Activated CD4-positive, alpha-beta T cell treated with anti-CD3 and anti-CD28 coated beads, Interleukin-2, amount 50 U/mL, for 16 hours (primary cell): ENCODE data around the gene NAA35.
"Not testable (repeated sequence)": the region's sequence is repeated elsewhere in the genome, so short reads cannot be mapped to it uniquely, and the experiment has no call there.

Experiments used
- DNase-seq: peaks from one replicate; pipeline ENCODE4 v3.0.0-alpha.2; 2020

Gene NAA35

GRCh38 chr9:85940832-85941621, at the start of gene NAA35:
NAA35 (plus strand) TSS chr9:85941146; CDS start chr9:85942160, 1,014 bp downstream.
- peak; percentile 100 for DNase-seq

GRCh38 chr9:85892401-85892800, 48.5 kb upstream of the NAA35 start:
- DNase-seq, result no peak

DNA sequence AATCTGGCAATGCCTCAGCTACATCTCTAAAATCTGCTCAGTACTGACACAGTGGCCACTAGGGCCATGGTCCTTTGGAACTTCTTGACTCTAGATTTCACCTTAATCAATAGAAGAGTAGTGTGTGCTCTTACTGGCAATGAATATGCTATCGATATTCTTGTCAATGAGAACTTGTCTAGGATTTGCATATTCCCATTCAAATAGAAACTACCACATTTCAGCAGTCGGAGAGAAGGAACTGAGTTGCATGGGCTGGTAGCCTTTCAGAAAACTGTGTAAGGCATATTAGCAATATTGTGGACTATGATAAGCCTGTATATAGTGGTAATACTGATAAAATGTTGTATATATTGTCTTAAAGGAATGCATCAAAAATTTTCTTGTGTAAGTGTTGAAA, 45.3 kb upstream of the NAA35 start:
- no peak for DNase-seq

DNA sequence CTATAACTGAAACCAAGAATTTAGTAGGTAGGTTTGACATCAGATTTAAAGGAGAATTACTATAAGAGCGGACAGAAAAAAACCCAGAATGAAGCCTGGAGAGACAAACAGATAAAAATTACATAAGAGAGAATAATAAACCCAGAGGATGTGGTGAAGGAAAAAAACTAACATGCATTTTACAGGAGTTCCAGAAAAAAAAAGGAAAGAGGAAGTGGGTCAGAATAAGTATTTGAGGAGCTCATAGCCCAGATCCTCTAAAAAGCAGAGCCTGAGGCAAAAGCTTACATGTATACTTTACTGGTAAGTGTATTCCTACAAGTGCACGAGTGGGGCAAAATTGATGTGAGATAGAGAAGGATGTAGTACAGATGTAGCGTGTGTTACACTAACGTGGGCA, 43.1 kb upstream of the NAA35 start:
- DNase-seq, result no peak

- no peak for DNase-seq
Observed at GRCh38 chr9:85898332-85898731, 42.6 kb upstream of the NAA35 start.

GRCh38 chr9:85899388-85899787, 41.6 kb upstream of the NAA35 start:
- no peak for DNase-seq

GRCh38 chr9:85900504-85901201, 40.3 kb upstream of the NAA35 start:
- peak; percentile 34 for DNase-seq

GRCh38 chr9:85904975-85905374, 36.0 kb upstream of the NAA35 start:
- no peak for DNase-seq

DNA sequence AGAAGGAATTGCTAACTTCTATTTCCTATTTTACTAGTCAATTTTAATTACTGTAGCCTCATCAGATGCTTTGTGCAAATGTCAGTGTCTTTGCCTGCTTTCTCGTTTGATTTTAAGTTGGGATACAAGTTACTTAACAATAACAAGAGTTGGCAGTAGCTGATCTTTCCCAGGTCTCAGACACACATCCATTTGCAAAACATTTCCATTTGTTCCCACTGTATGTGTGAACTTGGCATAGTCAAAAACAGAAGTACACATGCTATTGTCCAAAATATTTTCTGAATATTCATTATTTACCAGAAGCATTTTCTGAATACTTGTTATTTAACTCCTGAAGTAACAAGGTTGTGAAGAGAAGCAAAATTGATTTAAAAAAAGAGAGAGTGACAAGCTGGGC, 35.0 kb upstream of the NAA35 start:
- DNase-seq, result no peak

GRCh38 chr9:85909390-85909789, 31.6 kb upstream of the NAA35 start:
- no peak for DNase-seq

DNA sequence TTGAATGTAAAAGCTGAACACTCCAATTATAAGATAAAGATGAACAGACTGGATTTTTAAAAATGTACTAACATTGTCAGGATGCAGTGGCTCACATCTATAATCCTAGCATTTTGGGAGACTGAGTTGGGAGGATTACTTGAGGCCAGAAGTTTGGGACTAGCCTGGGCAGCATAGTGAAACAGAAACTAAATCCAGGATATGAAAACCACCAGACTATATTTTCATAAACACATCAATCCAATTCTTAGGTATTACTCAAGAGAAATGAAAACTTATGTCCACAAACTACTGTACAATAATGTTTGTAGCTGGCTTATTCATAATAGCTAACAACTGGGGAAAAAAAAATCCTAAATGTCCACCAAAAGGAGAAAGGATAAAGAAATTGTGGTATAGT, 26.8 kb upstream of the NAA35 start:
- peak; percentile 5 for DNase-seq

- DNase-seq, result no peak
Observed at GRCh38 chr9:85917756-85918155, 23.2 kb upstream of the NAA35 start.

DNA sequence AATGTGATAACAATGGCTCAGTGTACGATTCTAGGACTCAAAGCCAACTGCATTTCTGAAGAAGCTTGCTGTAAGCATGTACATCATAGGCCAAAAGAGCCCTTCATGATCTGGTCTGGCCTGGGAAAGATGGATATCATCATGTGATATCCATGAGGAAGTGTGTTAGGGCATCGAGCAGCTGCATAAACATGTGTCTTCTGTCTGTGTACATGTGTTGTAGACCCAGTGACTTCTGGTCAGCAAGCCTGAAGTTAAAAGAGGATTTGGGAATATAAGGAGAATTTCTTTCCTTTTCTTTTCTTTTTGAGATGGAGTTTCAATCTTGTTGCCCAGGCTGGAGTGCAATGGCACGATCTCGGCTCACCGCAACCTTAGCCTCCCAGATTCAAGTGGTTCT, 15.5 kb upstream of the NAA35 start:
- DNase-seq, result no peak

DNA sequence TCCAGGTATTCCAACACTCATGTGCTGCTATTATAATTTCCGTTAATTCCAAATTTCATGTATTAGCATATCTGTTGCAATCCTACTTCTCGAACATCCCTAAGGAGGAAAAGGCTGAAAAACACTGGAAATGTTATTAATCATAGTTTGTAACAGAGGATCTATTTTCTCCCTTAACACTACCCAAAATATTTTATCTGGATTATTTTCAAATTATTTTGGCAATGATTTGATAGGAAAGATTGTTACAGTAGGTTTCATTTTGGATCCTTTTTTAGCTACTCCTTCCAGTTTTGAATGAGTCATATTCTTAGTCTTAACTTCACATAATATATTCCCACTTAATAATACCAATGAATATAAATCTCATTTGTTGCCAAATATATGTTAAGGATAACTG, 13.9 kb upstream of the NAA35 start:
- no peak for DNase-seq

- DNase-seq, result no peak
Observed at GRCh38 chr9:85931495-85931894, 9.5 kb upstream of the NAA35 start.

DNA sequence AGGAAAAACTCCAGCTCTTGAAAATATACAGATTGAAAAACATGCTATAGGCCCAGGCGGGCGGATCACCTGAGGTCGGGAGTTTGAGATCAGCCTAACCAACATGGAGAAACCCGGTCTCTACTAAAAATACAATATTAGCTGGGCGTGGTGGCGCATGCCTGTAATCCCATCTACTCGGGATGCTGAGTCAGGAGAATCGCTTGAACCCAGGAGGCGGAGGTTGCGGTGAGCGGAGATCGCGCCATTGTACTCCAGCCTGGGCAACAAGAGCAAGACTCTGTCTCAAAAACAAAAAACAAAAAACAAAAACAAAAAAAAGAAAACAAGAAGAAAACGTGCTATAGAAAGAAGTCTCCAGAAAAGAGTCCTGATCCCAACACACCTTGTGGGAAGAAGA, 5.0 kb upstream of the NAA35 start:
- not testable (repeated sequence) for DNase-seq

DNA sequence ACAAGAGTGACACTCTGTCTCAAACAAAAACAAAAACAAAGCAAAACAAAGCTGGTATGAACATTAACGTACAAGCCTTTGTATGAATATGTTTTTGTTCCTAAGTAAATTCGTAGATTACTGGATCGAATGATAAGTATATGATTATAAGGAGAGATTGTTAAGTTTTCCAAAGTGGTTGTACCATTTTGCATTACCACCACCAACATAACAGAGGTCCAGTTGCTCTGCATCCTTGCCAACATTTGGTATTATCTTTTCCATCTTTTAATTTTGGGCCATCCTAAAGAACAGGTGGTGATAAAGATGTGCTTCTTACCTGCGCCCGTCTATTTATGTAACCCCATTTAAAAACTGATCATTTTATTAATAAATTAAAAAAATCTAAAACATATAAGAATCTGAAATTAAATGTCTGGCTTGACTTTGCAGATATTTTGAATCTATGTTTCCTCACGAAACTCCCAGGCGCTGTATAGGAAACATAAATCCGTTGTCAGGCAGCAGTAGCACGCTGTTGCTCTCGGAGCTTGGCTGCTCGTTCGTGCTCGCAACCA, 593 bp upstream of the NAA35 start:
- no peak for DNase-seq

DNA sequence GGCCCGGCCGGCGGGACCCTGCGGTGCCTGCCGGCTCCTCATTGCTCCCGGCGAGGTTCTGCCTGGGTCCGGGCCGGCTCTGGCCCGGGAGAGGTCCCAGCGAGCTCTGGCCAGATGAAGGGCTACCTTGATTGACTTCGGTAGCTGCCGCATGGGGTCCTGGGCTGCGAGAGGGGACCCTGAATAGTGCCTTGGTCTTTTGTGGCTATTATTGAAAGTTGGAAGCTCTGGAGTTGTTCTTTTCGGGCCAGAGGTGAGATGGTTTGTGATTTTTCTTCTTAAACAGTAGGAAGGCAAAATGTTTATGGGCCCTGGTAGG, 635 bp downstream of the NAA35 start:
- no peak for DNase-seq

- no peak for DNase-seq
Observed at GRCh38 chr9:85941966-85942912, 1.3 kb downstream of the NAA35 start.

DNA sequence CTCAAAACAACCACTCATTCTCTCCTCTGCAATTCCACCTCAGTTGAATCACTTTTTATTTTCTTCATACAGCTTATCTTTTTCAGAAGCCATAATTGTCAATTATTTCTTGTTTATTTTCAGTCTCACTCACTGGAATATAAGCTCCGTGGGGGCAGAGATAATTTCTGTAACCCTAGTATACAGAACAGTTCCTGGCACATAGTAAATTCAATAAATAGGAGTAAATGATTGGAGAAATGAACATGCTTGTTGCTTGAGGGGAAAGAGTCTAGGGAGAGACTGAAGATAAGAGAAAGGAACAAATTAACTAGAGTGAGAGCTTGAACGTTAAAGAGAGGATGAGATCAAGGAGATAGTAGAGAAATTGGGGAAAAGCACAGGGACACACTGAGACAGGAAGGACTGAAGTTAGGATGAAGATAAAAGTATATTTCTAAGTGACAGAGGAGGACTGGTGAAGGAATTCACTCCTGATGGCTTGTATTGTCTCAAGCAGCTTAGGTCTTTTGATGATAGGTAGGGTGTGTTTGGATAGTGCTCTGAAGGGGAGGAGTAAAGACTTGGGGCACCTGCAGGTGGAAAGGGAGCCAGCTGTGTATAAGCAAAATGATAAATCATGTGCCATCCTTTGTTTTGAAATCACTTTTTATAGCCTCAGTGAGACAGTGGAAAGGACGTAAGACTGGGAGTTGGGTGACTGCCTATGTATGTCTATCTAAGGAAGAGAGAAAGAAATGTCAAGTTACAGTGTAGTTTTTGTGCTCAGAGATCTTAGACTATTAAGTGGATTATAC, 2.2 kb downstream of the NAA35 start:
- no peak for DNase-seq

- DNase-seq, result no peak
Observed at GRCh38 chr9:85943757-85944430, 2.9 kb downstream of the NAA35 start.

DNA sequence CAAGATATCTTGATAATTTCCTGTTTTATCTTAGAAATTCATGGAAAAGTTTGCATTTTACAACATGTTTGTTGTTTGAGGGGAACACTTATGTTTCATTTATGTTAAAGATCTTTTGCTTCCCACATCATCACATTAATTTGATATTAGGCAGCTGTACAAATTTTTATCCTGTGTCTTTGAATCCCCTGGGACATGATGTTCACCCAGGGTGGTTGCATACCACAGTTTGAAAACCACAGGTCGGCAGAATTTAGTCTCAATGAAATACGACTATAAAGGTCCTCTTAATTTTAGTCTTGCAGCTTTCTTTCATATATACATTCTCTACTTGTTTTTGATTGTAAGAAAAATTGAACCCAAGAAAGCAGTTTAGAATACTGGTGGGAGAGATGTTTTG, 3.7 kb downstream of the NAA35 start:
- DNase-seq, result no peak
